H1 (cell line): ENCODE measurements around the gene KRTAP5-4. TPM values are rescaled to one million over a fixed set of nuclear protein-coding genes. Genes with fewer than 3 reads are reported as not detected.

Source experiments
- CTCF ChIA-PET: fragments of 300-600 bp; sonication (Branson Sonifier 250); formaldehyde crosslinking; loops from one replicate; lab custom pipeline; 2021; ENCODE audit not compliant: partially characterized antibody; lab: Charles Lee
- POLR2A ChIA-PET: fragments of 300-600 bp; sonication (Branson Sonifier 250); formaldehyde crosslinking; loops from one replicate; lab custom pipeline; 2021; ENCODE audit warnings: inconsistent platforms; ENCODE audit not compliant: partially characterized antibody; lab: Charles Lee
- DNase-seq, 2 experiments: peaks; one replicate each; pipeline versions ENCODE4 v3.0.0 to v3.0.0-alpha.2; 2010 to 2022; ENCODE audit warnings: low spot score in 2 of 2, low read depth in 1 of 2, mixed read lengths in 1 of 2
- FAIRE-seq: peaks from 2 replicates; lab custom pipeline; 2011; peaks lifted over from hg19 to GRCh38; lab: Jason Lieb, UNC
- H2AFZ ChIP-seq: 2 replicates; pipeline ENCODE4 v1.8.1; 2012; ENCODE audit warnings: low read length, inconsistent platforms
- H2AK5ac ChIP-seq: 2 replicates; pipeline ENCODE4 v1.6.1; 2013; ENCODE audit warnings: low read depth, low read length
- H2BK120ac ChIP-seq: replicated peaks from 2 replicates; pipeline ENCODE3; 2013; ENCODE audit warnings: low read depth, low read length, inconsistent platforms
- H2BK12ac ChIP-seq: 2 replicates; pipeline ENCODE4 v1.6.1; 2013; ENCODE audit warnings: low read depth, low read length
- H2BK15ac ChIP-seq: 2 replicates; pipeline ENCODE4 v1.6.1; 2013; ENCODE audit warnings: low read length
- H2BK20ac ChIP-seq: 2 replicates; pipeline ENCODE4 v1.6.1; 2013; ENCODE audit warnings: low read length
- H2BK5ac ChIP-seq: 2 replicates; pipeline ENCODE4 v1.6.1; 2013; ENCODE audit warnings: low read depth, low read length
- H3K14ac ChIP-seq: 2 replicates; pipeline ENCODE4 v1.6.1; 2013; ENCODE audit warnings: inconsistent platforms; ENCODE audit not compliant: insufficient read length
- H3K18ac ChIP-seq: 2 replicates; pipeline ENCODE4 v1.6.1; 2013; ENCODE audit warnings: low read length; ENCODE audit errors: extremely low read depth
- H3K23ac ChIP-seq: 2 replicates; pipeline ENCODE4 v1.6.1; 2013; ENCODE audit warnings: inconsistent platforms; ENCODE audit not compliant: insufficient read length
- H3K23me2 ChIP-seq: 2 replicates; pipeline ENCODE4 v1.6.1; 2013; ENCODE audit warnings: low read depth, low read length
- H3K27ac ChIP-seq: 2 replicates; pipeline ENCODE4 v1.6.1; 2011; ENCODE audit warnings: low read depth, low read length, inconsistent platforms
- H3K27me3 ChIP-seq, 4 experiments: replicated peaks in 1 of 4; 1 replicate in 1 of 4; 2 replicates in 3 of 4; pipeline versions ENCODE4 v1.6.1 to v1.8.1; 2011 to 2013; ENCODE audit warnings: low read length in 3 of 4, mild to moderate bottlenecking in 3 of 4, inconsistent platforms in 2 of 4, mixed read lengths in 2 of 4, moderate library complexity in 1 of 4; ENCODE audit not compliant: control insufficient read depth in 3 of 4, insufficient read depth in 3 of 4; ENCODE audit errors: extremely low read depth in 1 of 4
- H3K36me3 ChIP-seq, 4 experiments: 2 replicates each; pipeline versions ENCODE4 v1.6.1 to v1.8.1; 2011 to 2013; ENCODE audit warnings: mild to moderate bottlenecking in 4 of 4, low read length in 3 of 4, moderate library complexity in 2 of 4, control low read depth in 1 of 4, inconsistent platforms in 1 of 4; ENCODE audit not compliant: insufficient read depth in 4 of 4, control insufficient read depth in 2 of 4
- H3K4ac ChIP-seq: replicated peaks from 2 replicates; pipeline ENCODE3; 2013; ENCODE audit warnings: low read length, low read depth, mixed read lengths, inconsistent platforms; ENCODE audit not compliant: insufficient read length
- H3K4me1 ChIP-seq, 4 experiments: replicated peaks in 1 of 4; 1 replicate in 1 of 4; 2 replicates in 3 of 4; pipeline versions ENCODE4 v1.6.1 to v1.8.1; 2011 to 2013; ENCODE audit warnings: low read length in 3 of 4, inconsistent platforms in 2 of 4, mixed read lengths in 1 of 4; ENCODE audit not compliant: insufficient read depth in 4 of 4, control insufficient read depth in 3 of 4
- H3K4me2 ChIP-seq, 2 experiments: 2 replicates each; pipeline versions ENCODE4 v1.6.1 to v1.8.1; 2011 to 2013; ENCODE audit warnings: low read depth in 2 of 2, low read length in 2 of 2, control low read depth in 1 of 2, inconsistent platforms in 1 of 2, mild to moderate bottlenecking in 1 of 2; ENCODE audit not compliant: insufficient read depth in 1 of 2
- H3K4me3 ChIP-seq, 4 experiments: fragments of 200-600, 300-600 bp in 1 of 4; sonication (generic), shearing (Covaris generic), sonication (Bioruptor Twin) in 1 of 4; 2 replicates each; pipeline versions ENCODE4 v1.5.1 to v1.8.1; 2011 to 2016; ENCODE audit warnings: low read length in 4 of 4, low read depth in 3 of 4, control low read depth in 2 of 4, inconsistent platforms in 2 of 4, mild to moderate bottlenecking in 2 of 4, mixed read lengths in 1 of 4, moderate library complexity in 1 of 4; ENCODE audit not compliant: insufficient read depth in 2 of 4; ENCODE audit errors: extremely low read depth in 1 of 4
- H3K56ac ChIP-seq: replicated peaks from 2 replicates; pipeline ENCODE3; 2013; ENCODE audit warnings: low read depth, mild to moderate bottlenecking, mixed read lengths, low read length, inconsistent platforms; ENCODE audit not compliant: insufficient read length
- H3K79me1 ChIP-seq: 2 replicates; pipeline ENCODE4 v1.6.1; 2013; ENCODE audit warnings: low read depth, low read length, control low read depth
- H3K79me2 ChIP-seq, 2 experiments: 2 replicates each; pipeline versions ENCODE4 v1.6.1 to v1.8.1; 2012 to 2013; ENCODE audit warnings: low read length in 2 of 2, mild to moderate bottlenecking in 2 of 2, inconsistent platforms in 1 of 2; ENCODE audit not compliant: insufficient read depth in 2 of 2, control insufficient read depth in 1 of 2
- H3K9ac ChIP-seq, 4 experiments: replicated peaks in 1 of 4; 1 replicate in 1 of 4; 2 replicates in 3 of 4; pipeline versions ENCODE4 v1.6.1 to v1.8.1; 2011 to 2013; ENCODE audit warnings: low read depth in 3 of 4, low read length in 3 of 4, control low read depth in 2 of 4, mild to moderate bottlenecking in 2 of 4, moderate library complexity in 2 of 4, inconsistent platforms in 1 of 4; ENCODE audit errors: extremely low read depth in 1 of 4
- H3K9me3 ChIP-seq, 2 experiments: 2 replicates each; pipeline versions ENCODE4 v1.6.1 to v1.8.1; 2012 to 2013; ENCODE audit warnings: mild to moderate bottlenecking in 2 of 2, moderate library complexity in 2 of 2, control low read depth in 1 of 2, inconsistent platforms in 1 of 2, low read depth in 1 of 2, low read length in 1 of 2, mixed read lengths in 1 of 2; ENCODE audit not compliant: insufficient read depth in 2 of 2
- H4K20me1 ChIP-seq, 2 experiments: replicated peaks in 1 of 2; 2 replicates each; pipeline versions ENCODE3 to v1.8.1; 2011 to 2013; ENCODE audit warnings: inconsistent platforms in 2 of 2, low read length in 2 of 2, mild to moderate bottlenecking in 1 of 2; ENCODE audit not compliant: insufficient read depth in 2 of 2, control insufficient read depth in 1 of 2
- H4K5ac ChIP-seq: 2 replicates; pipeline ENCODE4 v1.6.1; 2013; ENCODE audit warnings: low read length, low read depth, mixed read lengths, inconsistent platforms; ENCODE audit not compliant: insufficient read length
- H4K8ac ChIP-seq: 2 replicates; pipeline ENCODE4 v1.8.0; 2013; ENCODE audit warnings: mild to moderate bottlenecking, moderate library complexity, low read length, inconsistent platforms; ENCODE audit not compliant: insufficient read depth; ENCODE audit errors: extremely low read depth
- H4K91ac ChIP-seq: replicated peaks from 2 replicates; pipeline ENCODE3; 2013; ENCODE audit warnings: low read length, mixed read lengths, inconsistent platforms; ENCODE audit not compliant: insufficient read length
- ASH2L ChIP-seq: fragments of 200-600, 300-600 bp; sonication (generic); IDR thresholded peaks from one replicate; pipeline ENCODE4 v1.7.1; 2017; ENCODE audit warnings: low read length
- BRCA1 ChIP-seq: IDR thresholded peaks from 2 replicates; pipeline ENCODE4 v1.6.1; 2012; ENCODE audit warnings: low read depth, low read length, improper control_type of control experiment
- CBX8 ChIP-seq: fragments of 300-800, 300-1000 bp; sonication (generic); IDR thresholded peaks from 2 replicates; pipeline ENCODE4 v1.7.1; 2016; ENCODE audit warnings: low read depth, low read length, borderline replicate concordance
- RBBP5 ChIP-seq: IDR thresholded peaks from 2 replicates; pipeline ENCODE4 v1.7.1; 2012; ENCODE audit warnings: low read depth, mild to moderate bottlenecking, inconsistent platforms, low read length, moderate library complexity, borderline replicate concordance
- SAP30 ChIP-seq: fragments of 300-600 bp; sonication (generic); IDR thresholded peaks from 2 replicates; pipeline ENCODE4 v1.7.1; 2012; ENCODE audit warnings: low read length, moderate library complexity, mild to moderate bottlenecking, inconsistent platforms; ENCODE audit not compliant: insufficient read depth, insufficient replicate concordance
- SIN3A ChIP-seq, 2 experiments: IDR thresholded peaks in 1 of 2; conservative IDR thresholded peaks in 1 of 2; 2 replicates each; pipeline ENCODE4 v1.6.1; 2011 to 2012; ENCODE audit warnings: low read length in 2 of 2, improper control_type of control experiment in 1 of 2, low read depth in 1 of 2, mild to moderate bottlenecking in 1 of 2
- USF2 ChIP-seq: IDR thresholded peaks from 2 replicates; pipeline ENCODE4 v1.6.1; 2011; ENCODE audit warnings: low read length, improper control_type of control experiment
- WGBS, 2 experiments: shearing (Covaris generic) in 1 of 2; methylation state at CpG; one replicate each; pipeline versions ENCODE4 v1.1.6 to v1.1.7; 2013 to 2015; ENCODE audit warnings: low lambda C conversion rate in 2 of 2, mixed read lengths in 2 of 2, inconsistent platforms in 1 of 2, low coverage in 1 of 2, missing lambda C conversion rate in 1 of 2; ENCODE audit not compliant: insufficient replicate concordance in 2 of 2, insufficient coverage in 1 of 2, insufficient read length in 1 of 2; ENCODE audit errors: extremely low coverage in 1 of 2, missing lambda C conversion rate in 1 of 2; 5-methylcytosine and 5-hydroxymethylcytosine counted together
- polyA plus RNA-seq, 7 experiments: library from polyadenylated mRNA; depleted of rRNA in 3 of 7; stranded (reverse) in 5 of 7; unstranded in 2 of 7; fragments of >200 nt in 5 of 7; fragments of 200-250 nt in 2 of 7; gene quantifications; 1 replicate in 5 of 7; 2 replicates in 1 of 7; 4 replicates in 1 of 7; pipeline versions ENCODE4 v1.2.1 to v1.2.3, GENCODE V29; 2011 to 2013; ENCODE audit warnings: missing spikeins in 2 of 7, mixed read lengths in 2 of 7
- total RNA-seq: library from RNA; stranded (reverse); fragmentation: NEBNext Ultra II Directional; extraction: Animal tissue kit (Norgen Biotek cat#: 25700); gene quantifications from 2 replicates; pipeline ENCODE4 v1.2.1, GENCODE V29; 2021
- TF ChIP-seq, protein P1 (sequence below), 3 experiments: IDR thresholded peaks; 1 replicate in 2 of 3; 2 replicates in 1 of 3; pipeline versions ENCODE4 v1.5.1 to v1.6.1; 2011; ENCODE audit warnings: low read length in 3 of 3, mild to moderate bottlenecking in 3 of 3, inconsistent platforms in 2 of 3, low read depth in 1 of 3, moderate library complexity in 1 of 3; ENCODE audit not compliant: insufficient read depth in 1 of 3; ENCODE audit errors: control extremely low read depth in 1 of 3

The KRTAP5-4 gene
- total and polyA plus RNA-seq, 2 of the 8 experiments (the other 6 are each of a cell fraction or from before 2014, with no cell fraction given), result not detected

DNA sequence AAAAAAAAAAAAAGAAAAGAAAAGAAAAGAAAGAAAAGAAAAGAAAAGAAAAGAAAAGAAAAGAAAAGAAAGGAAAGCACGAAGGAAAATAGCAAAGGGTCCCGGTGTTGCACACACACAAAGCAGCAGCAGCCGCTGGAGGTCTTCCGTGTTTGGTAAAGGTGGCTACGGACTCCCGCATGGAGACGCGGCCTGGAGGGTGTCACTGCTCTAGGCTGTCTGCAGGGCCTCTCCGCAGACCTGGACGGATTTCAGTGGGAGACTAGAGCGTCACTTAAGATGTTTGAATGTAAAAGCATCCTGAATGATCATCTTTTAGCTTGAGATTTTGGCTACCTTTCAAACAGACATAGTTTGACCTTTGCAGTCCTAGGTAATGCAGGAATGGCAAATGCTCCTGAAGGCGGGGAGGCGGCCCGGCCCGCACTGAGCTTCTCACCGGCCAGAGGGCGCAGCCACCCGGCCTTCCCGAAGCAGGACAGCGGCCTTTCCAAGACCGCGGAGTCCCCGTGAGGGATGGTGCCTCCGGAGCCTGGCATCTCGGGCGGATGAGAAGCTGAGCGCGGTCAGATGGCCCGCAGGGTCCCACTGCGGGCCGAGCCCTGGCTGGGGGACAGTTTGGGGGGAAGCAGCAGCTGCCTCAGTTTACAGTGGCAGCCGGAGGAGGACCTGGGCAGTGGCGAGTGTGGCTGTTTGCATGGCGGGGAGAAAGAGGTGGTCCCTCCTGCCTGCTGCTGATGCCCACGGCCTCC, 26.1 kb upstream of the KRTAP5-4 start:
- Histone ChIP-seq H3K79me2 (no peaks in the 10 kb centered on the region), H3K4me1 (peaks cover 0 to 3% (median 1%) of the 10 kb centered on the region in 4 experiments; a peak in 3 of 7 replicates), H4K5ac (no peak overlapping the region), H2BK120ac (no peak overlapping the region), H4K8ac (no peak overlapping the region), H3K23ac (no peak overlapping the region), H3K36me3 (no peaks in the 10 kb centered on the region), H3K79me1 (no peaks in the 10 kb centered on the region), H3K27me3 (0 out of 7 replicates have a peak, but pooled peaks cover 0 to 2% (median under 1%) of the 10 kb centered on the region in 4 experiments), H3K4ac (no peak overlapping the region), H3K4me2 (no peak overlapping the region), H2BK12ac (no peak overlapping the region), H2AFZ (no peak overlapping the region), H3K14ac (no peak overlapping the region), H3K56ac (no peak overlapping the region), H4K91ac (no peak overlapping the region), H3K9ac (no peak overlapping the region), H3K4me3 (no peak overlapping the region), H2BK5ac (no peak overlapping the region), H4K20me1 (no peaks in the 10 kb centered on the region), H2BK15ac (no peak overlapping the region), H3K9me3 (no peaks in the 10 kb centered on the region), H3K23me2 (no peaks in the 10 kb centered on the region), H3K27ac (no peak overlapping the region), H2BK20ac (no peak overlapping the region), H2AK5ac (no peak overlapping the region), H3K18ac (no peak overlapping the region)
- FAIRE-seq (no peak), DNase-seq (no peak)
- ChIA-PET POLR2A (no interaction called here), CTCF (interaction anchor here (0.9 to 10.1 kb wide), 8 partner anchors 8 to 505 kb away, joined by 3 to 166 read pairs (median 4); no protein-coding TSS in a partner anchor)
- WGBS, 2 experiments, result 93% methylated on average over 32 of the region's 35 CpGs; no CpG with 5 or more reads in 1 of the 2 experiments
- TF ChIP-seq SAP30 (no peak), BRCA1 (no peak), ASH2L (no peak), USF2 (no peak), SIN3A (conservative IDR thresholded peaks at IDR 0.05 in 1 of 2, IDR thresholded peaks at IDR 0.05 in 1 of 2; ENCODE audit: low read depth in 1 of 2, low read length in 2 of 2) (no peak), RBBP5 (no peak), CBX8 (no peak)
- TF ChIP-seq, protein P1, sequence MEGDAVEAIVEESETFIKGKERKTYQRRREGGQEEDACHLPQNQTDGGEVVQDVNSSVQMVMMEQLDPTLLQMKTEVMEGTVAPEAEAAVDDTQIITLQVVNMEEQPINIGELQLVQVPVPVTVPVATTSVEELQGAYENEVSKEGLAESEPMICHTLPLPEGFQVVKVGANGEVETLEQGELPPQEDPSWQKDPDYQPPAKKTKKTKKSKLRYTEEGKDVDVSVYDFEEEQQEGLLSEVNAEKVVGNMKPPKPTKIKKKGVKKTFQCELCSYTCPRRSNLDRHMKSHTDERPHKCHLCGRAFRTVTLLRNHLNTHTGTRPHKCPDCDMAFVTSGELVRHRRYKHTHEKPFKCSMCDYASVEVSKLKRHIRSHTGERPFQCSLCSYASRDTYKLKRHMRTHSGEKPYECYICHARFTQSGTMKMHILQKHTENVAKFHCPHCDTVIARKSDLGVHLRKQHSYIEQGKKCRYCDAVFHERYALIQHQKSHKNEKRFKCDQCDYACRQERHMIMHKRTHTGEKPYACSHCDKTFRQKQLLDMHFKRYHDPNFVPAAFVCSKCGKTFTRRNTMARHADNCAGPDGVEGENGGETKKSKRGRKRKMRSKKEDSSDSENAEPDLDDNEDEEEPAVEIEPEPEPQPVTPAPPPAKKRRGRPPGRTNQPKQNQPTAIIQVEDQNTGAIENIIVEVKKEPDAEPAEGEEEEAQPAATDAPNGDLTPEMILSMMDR (IDR thresholded peaks at IDR 0.05; ENCODE audit: control extremely low read depth in 1 of 3, insufficient read depth in 1 of 3, low read depth in 1 of 3, low read length in 3 of 3), result no peak
